CD4-positive, alpha-beta T cell treated with Interleukin-15 for 1 hour (primary cell): ENCODE measurements around the gene TDRD12.
"Not testable (repeated sequence)": the region's sequence is repeated elsewhere in the genome, so short reads cannot be mapped to it uniquely, and the experiment has no call there.

Experiments
- DNase-seq: peaks from one replicate; pipeline ENCODE4 v3.0.0-alpha.2; 2020

The TDRD12 gene

GRCh38 chr19:32833388-32833787 lies 113.8 kb downstream of the TDRD12 start:
- not testable (repeated sequence) for DNase-seq

DNA sequence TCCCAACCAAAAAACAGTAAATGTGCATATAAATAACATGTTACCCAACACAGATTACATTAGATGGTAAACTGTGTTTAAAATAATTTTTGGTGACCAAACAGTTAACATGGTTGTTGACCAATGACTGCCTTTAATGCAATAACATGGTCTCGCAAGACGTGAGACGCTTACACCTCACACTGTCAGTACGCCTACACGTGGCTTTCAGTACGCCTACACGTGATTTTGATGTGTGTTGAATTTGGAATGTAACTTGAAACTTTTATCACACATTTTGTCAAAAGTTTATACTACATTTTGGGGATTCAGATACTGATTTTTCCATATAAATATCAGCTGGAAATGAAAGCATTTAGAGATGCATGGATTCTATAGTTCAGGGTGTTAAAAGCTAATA lies 118.0 kb downstream of the TDRD12 start:
- DNase-seq: no peak

DNA sequence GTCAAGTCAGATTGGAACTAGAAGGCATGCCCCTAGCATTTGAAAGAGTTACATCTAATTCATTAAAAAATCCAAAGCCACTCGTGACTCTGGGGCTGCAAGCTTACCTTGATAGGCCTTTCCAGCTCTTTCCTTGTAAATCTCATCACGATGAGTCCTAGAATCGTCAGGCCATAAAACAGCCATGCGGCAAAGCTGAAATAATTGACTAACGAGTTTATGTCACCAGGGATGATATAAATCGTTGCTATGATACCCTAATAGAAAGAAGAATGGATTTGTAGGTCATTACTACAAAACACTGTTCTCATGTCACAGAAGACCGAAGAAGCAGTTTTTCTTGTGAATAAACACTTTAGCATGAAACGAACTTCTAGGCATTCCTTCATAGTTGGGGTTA lies 122.5 kb downstream of the TDRD12 start:
- DNase-seq: no peak

GRCh38 chr19:32843716-32844245 lies 124.2 kb downstream of the TDRD12 start:
- no peak for DNase-seq

GRCh38 chr19:32848035-32848434 lies 128.5 kb downstream of the TDRD12 start:
- not testable (repeated sequence) for DNase-seq

DNA sequence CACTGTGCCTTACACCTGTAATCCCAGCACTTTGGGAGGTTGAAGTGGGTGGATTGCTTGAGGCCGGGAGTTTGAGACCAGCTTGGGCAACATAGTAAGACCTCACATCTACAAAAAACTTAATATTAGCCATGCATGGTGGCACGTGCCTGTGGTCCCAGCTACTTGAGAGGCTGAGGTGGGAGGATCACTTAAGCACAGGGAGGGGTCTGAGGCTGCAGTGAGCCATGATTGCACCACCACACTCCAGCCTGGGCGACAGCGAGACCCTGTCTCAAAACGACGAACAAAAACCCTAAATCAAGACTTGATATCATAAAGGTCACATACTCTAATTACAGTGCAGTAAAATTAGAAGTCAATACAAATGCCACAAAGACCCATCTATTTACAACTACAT lies 132.6 kb downstream of the TDRD12 start:
- DNase-seq: no peak

DNA sequence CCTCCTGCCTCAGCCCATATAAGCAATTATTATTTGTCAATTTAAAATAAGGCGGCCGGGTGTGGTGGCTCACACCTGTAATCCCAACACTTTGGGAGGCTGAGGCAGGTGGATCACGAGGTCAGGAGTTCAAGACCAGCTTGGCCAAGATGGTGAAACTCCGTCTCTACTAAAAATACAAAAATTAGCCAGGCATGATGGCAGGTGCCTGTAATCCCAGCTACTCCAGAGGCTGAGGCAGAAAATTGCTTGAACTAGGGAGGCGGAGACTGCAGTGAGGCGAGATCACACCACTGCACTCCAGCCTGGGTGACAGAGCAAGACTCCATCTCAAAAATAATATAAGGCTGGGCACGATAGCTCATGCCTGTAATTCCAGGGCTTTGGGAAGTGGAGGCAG lies 137.3 kb downstream of the TDRD12 start:
- not testable (repeated sequence) for DNase-seq

DNA sequence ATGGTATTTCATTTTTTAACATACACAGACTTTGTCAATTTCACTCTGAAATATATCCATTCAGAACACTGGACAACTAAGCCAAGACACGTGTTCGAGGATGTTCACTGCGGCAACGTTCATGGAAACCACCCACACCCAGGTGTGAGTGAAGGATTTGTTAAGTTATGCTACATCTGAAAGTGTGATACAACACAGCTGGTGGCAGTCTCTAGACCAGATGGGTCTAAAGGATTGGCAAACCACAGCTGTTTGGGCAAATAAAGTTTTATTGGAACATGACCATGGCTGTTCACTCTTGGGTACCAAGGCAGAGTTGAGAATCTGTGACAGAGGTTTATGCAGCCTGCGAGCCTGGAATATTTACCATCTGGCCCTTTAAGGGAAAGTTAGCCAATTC lies 138.0 kb downstream of the TDRD12 start:
- DNase-seq: no peak

GRCh38 chr19:32858155-32858554 lies 138.6 kb downstream of the TDRD12 start:
- no peak for DNase-seq

- no peak for DNase-seq
Measured at GRCh38 chr19:32858559-32858958, 139.0 kb downstream of the TDRD12 start.

DNA sequence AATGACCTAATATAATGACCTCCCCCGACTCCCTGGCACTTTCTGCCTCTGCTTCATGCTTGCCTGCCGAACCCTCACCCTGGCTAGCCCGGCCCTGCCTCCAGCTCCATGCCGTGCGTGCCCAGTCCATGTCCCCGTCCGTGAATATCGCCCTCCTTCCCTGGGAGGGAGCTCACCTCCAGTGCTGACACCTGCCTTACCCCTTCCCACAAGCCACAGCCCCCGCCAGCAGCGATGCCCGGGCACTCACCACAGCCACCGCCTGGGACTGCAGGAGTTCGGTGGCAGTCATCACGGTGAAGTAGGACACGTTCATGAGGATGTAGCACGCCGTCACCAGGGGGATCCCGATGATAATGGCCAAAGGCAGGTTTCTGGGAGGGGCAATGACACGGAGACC lies 140.0 kb downstream of the TDRD12 start:
- DNase-seq: no peak

- no peak for DNase-seq
Measured at GRCh38 chr19:32861596-32861995, 142.0 kb downstream of the TDRD12 start.

DNA sequence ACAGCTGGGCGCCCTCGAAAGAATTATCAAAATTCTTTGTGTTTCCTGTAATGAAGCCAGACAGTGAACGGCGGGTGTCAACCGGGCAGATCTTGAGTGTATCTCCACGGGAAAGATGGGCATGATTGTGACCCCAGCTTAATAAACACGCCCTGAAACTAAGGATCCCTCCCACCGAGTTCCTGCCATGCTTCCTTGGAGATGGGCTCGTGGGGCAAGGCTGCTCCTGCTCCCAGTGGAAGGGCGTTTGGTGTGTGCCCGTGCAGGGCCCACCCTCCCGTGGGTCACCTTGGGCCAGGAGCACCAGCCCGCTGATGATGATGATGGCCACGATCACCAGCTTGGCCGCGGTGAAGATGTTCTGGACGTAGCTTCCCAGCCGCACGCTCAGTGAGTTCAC lies 142.6 kb downstream of the TDRD12 start:
- DNase-seq: no peak

DNA sequence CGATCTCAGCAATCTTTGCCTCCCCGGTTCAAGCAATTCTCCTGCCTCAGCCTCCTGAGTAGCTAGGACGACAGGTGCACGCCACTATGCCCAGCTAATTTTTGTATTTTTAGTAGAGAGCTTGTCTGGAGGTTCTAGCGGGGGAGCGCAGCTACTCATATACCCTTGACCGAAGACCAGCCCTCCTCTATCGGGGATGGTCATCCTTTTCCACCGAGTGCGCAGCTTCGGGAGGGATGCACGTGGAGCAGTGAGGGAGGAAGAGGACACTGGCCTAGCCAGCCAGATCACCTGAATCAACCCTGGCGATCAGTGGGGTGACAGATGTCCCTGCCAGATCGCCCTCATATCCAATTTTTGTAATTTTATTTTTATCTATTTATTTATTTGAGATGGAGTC lies 143.2 kb downstream of the TDRD12 start:
- no peak for DNase-seq

- no peak for DNase-seq
Measured at GRCh38 chr19:32863301-32863700, 143.7 kb downstream of the TDRD12 start.

GRCh38 chr19:32863841-32864240 lies 144.3 kb downstream of the TDRD12 start:
- no peak for DNase-seq

DNA sequence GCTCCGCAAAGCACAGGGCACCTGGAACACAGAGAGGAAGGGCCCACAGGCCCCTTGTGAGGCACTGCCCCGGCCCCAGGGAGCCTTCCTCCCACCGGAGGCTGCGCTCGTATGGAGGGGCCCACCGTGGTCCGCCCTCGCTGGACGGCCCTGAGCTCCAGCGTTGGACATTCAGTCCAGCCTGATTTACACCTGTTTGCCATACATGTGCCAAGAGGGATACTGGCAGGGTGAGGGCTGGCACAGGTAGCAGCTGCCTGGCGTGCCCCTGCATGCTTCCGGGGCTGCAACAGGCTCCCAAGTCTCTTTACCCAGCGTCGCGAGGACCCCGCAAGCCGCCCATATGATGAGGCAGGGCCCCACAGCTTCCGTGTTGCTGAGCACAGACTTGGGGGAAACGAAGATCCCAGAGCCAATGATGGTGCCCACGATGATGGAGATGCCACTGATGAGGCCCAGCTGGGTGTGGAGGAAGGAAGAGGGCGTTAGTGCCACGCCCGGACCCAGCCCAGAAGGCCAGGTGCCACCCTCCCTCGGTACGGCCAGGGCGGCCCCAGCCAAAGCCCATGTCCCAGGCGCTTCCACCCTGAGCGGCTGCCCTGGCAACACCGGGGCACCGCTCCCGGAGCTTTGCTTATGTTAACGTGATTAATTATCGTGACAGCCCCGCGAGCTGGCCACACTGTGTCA lies 144.9 kb downstream of the TDRD12 start:
- no peak for DNase-seq

DNA sequence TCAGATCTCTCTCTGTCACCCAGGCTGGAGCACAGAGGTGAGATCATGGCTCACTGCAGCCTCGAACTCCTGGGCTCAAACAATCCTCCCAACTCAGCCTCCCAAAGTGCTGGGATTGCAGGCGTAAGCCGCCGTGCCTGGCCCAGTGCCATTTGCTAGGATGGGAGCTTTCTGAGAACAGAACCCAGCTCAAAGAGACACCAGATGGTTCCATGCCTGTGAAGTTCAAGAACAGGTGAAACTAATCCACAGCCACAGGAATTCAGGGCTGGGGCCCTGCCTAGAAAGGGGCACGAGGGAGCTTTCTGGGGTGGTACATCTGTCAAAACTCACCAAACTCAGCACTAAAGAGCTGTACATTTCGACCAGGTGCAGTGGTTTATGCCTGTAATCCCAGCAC lies 145.8 kb downstream of the TDRD12 start:
- no peak for DNase-seq

DNA sequence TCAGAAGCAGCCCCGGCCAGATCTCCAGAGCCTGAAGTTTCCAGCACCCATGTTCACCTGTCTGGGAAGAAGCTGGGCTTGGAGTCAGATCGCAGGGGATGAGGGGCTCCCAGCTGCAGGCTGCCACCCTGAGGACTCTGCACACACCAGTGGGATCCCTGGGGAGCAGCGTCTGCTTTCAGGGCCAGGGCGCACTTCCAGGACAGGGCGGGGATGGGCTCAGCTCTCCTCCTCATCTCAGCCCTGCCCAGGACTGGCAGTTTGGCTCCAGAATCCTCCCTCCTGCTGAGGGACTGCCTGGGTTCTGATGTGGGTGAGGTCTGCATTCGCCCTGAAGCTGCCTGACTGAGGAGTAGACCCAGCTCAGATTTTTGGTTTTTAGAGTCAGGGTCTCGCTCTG lies 146.5 kb downstream of the TDRD12 start:
- no peak for DNase-seq

DNA sequence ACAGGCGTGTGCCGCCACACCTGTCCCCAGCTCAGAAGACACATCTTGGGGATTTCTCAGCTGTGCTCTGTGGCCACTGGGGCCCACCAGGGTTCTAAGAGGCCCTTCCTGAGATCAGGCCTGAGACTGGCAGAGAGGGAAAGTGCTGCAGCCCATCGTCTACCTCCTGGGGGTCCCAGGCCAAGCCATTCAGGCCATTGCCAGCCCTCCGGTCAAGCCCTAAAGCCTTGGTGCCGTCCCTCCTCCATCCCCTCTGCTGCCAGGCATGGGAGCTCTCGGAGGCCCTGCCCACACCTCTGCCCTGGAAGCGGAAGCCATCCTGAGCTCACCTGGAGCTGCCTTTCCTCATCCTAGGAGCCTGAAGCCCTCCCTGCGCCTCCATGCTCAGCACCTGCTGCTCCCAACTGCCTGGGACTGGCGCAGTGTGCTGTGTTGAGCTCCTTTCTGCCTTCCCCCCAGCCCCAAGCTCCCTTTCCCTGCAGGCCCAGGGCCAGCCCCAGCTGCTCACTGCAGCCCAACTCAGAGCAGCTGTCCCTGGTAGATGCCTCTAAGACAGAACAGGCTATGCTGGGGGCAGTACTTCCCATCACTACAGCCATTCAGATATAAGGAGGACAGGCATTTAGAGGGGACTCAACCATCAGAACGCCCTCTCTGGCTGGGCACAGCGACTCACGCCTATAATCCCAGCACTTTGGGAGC lies 147.1 kb downstream of the TDRD12 start:
- DNase-seq: no peak

DNA sequence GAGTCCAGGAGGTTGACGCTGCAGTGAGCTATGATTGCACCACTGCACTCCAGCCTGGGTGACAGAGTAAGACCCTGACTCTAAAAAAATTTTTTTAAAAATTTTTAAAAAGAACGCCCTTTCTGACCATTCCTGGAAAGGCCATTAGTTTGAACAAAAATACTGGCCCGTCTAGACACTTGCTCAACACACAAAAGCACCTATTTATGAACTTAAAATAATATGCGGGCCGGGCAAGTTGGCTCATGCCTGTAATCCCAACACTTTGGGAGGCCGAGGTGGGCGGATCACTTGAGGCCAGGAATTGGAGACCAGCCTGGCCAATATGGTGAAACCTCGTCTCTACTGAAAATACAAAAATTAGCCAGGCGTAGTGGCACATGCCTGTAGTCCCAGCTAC lies 147.9 kb downstream of the TDRD12 start:
- DNase-seq: not testable (repeated sequence)

DNA sequence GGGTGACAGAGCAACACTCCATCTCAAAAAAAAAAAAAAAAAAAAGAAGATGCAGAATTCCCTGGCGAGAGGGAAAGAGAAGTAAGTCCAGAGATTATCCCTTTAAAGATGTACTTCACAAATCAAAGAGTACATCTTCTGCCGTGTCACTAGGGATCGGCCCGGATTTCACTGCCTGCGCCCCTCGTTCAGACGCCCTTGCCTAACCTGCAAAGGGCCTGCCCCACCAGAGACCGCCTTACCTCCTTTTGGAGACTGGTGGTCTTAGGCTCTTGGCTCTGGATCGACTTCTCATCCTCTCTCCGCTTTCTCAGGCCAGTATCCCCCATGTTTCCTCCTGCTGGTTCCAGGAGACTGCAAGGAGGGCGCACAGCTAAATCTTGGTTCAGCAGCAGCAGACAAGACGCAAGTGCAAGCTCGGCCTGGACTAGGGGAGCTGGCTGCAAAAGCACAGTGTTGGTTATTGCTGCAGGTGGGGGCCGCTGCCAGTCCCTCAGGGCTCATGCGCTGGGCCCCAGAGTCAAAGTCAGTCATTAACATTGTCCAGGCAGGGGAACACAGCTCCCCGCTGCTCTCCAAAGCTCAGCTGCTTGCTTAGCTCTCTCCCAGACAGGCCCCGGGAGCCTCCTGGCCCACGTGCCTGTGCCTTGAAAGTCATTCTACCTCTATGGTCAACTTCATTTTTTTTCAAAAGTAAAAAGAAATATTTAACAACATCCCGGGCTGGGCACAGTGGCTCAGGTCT lies 148.8 kb downstream of the TDRD12 start:
- DNase-seq: no peak

DNA sequence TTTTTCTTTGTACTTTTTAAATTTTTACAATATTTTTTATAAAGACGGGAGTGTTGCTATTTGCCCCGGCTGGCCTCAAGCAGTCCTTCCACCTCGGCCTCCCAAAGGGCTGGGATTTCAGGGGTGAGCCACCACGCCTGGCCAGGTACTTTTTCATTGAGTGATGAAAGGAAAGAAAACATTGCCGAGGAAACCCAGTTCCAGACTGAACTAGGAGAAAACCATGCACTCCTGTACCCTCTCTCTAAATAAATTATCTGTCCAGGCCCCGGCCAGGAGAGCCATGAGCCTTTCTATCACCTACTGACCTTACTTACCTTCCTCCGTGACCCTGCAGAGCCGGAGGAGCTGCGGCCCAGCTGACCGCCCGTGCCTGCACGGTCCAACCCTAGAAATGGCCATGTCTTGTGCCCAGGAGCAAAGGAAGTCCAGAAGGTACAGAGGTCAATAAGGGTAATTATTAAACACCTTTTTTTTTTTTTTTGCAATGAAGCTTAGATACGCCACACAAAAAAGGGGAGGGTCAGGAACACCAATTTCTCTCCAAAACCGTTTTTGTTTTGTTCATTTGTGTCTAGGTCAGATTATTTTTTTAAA lies 149.9 kb downstream of the TDRD12 start, which contains the start of gene SLC7A9:
SLC7A9 (minus strand) TSS at position 399 of the 597 bp plus-strand sequence. CDS start 1,233 bp downstream, outside the sequence.
- DNase-seq: no peak
